Ishikawa (cell line): ENCODE results near the gene MT1A.

Experiments used
- EP300 ChIP-seq: IDR thresholded peaks from 2 replicates; pipeline ENCODE4 v1.6.1; 2012; ENCODE audit warnings: borderline replicate concordance
- ZBTB7A ChIP-seq: IDR thresholded peaks from 2 replicates; pipeline ENCODE4 v1.6.1; 2012; ENCODE audit warnings: low read depth

DNA sequence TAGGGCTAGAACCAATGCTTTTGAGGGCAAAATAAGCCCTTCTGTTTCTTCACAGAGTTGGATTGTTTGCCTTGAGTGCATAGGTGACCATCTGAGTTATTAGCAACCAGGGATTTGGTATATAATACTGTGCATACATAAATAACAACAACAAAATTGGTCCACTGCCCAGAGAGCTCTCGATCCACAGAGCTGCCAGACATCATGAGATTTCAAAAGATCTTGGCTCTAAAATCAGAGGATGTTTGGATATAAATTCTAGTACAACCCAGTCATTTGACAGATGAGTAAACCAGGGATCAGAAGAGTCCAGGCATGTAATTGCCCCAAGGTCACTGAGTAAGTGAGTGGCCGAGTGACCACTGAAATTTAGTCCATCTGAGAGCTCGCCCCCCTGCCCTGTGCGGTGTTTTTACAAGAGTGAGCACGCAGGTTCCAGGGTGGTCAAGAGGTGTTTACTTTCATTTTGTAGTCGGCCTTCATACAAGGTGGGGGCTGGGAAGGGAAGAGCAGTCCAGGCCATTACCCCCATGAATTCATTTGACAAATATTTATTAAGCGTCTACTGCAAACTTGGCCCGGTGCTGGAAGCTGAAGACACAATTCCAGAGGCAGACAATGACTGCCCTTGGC is 31.9 kb upstream of the MT1A start:
- TF ChIP-seq ZBTB7A: no peak
- TF ChIP-seq EP300: no peak
